ENCODE results near the gene TRIM6.
"Not testable (repeated sequence)": the region's sequence is repeated elsewhere in the genome, so short reads cannot be mapped to it uniquely, and the experiment has no call there.

The TRIM6 gene

DNA sequence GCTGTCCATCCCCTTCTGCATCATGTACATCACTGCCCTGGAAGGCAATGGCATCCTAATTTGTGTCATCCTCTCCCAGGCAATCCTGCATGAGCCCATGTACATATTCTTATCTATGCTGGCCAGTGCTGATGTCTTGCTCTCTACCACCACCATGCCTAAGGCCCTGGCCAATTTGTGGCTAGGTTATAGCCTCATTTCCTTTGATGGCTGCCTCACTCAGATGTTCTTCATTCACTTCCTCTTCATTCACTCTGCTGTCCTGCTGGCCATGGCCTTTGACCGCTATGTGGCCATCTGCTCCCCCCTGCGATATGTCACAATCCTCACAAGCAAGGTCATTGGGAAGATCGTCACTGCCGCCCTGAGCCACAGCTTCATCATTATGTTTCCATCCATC lies 15.4 kb upstream of the TRIM6 start:
- H3F3A ChIP-seq (ENCODE audit: low read depth) = no peaks in the 10 kb centered on the region
- H2AFZ ChIP-seq (ENCODE audit: low read length) = no peak overlapping the region
- no peak overlapping the region for H3K4me2 ChIP-seq (ENCODE audit: low read depth, low read length, poor library complexity, severe bottlenecking)

DNA sequence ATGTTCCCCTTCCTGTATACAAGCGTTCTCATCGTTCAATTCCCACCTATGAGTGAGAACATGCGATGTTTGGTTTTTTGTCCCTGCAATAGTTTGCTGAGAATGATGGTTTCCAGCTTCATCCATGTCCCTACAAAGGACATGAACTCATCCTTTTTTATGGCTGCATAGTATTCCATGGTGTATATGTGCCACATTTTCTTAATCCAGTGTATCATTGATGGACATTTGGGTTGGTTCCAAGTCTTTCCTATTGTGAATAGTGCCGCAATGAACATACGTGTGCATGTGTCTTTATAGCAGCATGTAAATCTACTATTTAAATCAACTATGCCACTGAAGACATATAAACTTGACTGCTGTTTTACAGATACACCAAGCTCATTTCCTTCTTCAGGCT lies 12.0 kb upstream of the TRIM6 start:
- not testable (repeated sequence) for H3K9me3 ChIP-seq (ENCODE audit: insufficient read depth, low read depth, low read length); H3K4me1 ChIP-seq (ENCODE audit: insufficient read depth, low read length, poor library complexity, severe bottlenecking); H3K36me3 ChIP-seq (ENCODE audit: insufficient read depth, low read length); H2AFZ ChIP-seq (ENCODE audit: low read length); H3K79me2 ChIP-seq (ENCODE audit: insufficient read depth, low read length); H3F3A ChIP-seq (ENCODE audit: low read depth); H3K4me2 ChIP-seq (ENCODE audit: low read depth, low read length, poor library complexity, severe bottlenecking); H3K4me3 ChIP-seq (ENCODE audit: low read length, poor library complexity, severe bottlenecking); H3K9me2 ChIP-seq (replicated peaks; ENCODE audit: low read depth, low read length); H3K9ac ChIP-seq (ENCODE audit: low read depth, low read length, poor library complexity, severe bottlenecking); H4K20me1 ChIP-seq (ENCODE audit: insufficient read depth, low read length, poor library complexity, severe bottlenecking); H3K27me3 ChIP-seq (ENCODE audit: insufficient read depth, low read length, poor library complexity, severe bottlenecking)

More for the DNA sequence above, 15.4 kb upstream of the TRIM6 start:
- Histone ChIP-seq H3K9ac (ENCODE audit: low read depth, low read length, poor library complexity, severe bottlenecking) (no peak overlapping the region), H3K36me3 (ENCODE audit: insufficient read depth, low read length) (no peaks in the 10 kb centered on the region), H3K4me3 (ENCODE audit: low read length, poor library complexity, severe bottlenecking) (no peak overlapping the region), H3K9me2 (replicated peaks; ENCODE audit: low read depth, low read length) (no peaks in the 10 kb centered on the region), H3K79me2 (ENCODE audit: insufficient read depth, low read length) (no peaks in the 10 kb centered on the region), H3K27me3 (ENCODE audit: insufficient read depth, low read length, poor library complexity, severe bottlenecking) (no peaks in the 10 kb centered on the region), H3K4me1 (ENCODE audit: insufficient read depth, low read length, poor library complexity, severe bottlenecking) (no peaks in the 10 kb centered on the region), H3K9me3 (ENCODE audit: insufficient read depth, low read depth, low read length) (no peaks in the 10 kb centered on the region), H4K20me1 (ENCODE audit: insufficient read depth, low read length, poor library complexity, severe bottlenecking) (no peaks in the 10 kb centered on the region)
- TF ChIP-seq, protein P1, sequence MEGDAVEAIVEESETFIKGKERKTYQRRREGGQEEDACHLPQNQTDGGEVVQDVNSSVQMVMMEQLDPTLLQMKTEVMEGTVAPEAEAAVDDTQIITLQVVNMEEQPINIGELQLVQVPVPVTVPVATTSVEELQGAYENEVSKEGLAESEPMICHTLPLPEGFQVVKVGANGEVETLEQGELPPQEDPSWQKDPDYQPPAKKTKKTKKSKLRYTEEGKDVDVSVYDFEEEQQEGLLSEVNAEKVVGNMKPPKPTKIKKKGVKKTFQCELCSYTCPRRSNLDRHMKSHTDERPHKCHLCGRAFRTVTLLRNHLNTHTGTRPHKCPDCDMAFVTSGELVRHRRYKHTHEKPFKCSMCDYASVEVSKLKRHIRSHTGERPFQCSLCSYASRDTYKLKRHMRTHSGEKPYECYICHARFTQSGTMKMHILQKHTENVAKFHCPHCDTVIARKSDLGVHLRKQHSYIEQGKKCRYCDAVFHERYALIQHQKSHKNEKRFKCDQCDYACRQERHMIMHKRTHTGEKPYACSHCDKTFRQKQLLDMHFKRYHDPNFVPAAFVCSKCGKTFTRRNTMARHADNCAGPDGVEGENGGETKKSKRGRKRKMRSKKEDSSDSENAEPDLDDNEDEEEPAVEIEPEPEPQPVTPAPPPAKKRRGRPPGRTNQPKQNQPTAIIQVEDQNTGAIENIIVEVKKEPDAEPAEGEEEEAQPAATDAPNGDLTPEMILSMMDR (conservative IDR thresholded peaks at IDR 0.05; ENCODE audit: low read length) = no peak

DNA sequence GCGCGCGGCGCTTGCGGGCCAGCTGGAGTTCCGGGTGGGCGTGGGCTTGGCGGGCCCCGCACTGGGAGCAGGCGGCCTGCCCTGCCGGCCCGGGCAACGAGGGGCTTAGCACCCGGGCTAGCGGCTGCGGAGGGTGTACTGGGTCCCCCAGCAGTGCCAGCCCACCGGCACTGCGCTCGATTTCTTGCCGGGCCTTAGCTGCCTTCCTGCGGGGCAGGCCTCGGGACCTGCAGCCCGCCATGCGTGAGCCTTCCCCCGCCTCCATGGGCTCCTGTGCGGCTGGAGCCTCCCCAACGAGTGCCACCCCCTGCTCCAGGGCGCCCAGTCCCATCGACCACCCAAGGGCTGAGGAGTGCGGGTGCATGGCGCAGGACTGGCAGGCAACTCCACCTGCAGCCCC lies 6.5 kb upstream of the TRIM6 start:
- not testable (repeated sequence) for H3K4me2 ChIP-seq (ENCODE audit: low read depth, low read length, poor library complexity, severe bottlenecking); H3K79me2 ChIP-seq (ENCODE audit: insufficient read depth, low read length); H3K9me3 ChIP-seq (ENCODE audit: insufficient read depth, low read depth, low read length); H4K20me1 ChIP-seq (ENCODE audit: insufficient read depth, low read length, poor library complexity, severe bottlenecking); H3K4me1 ChIP-seq (ENCODE audit: insufficient read depth, low read length, poor library complexity, severe bottlenecking); H3F3A ChIP-seq (ENCODE audit: low read depth); H3K36me3 ChIP-seq (ENCODE audit: insufficient read depth, low read length); H2AFZ ChIP-seq (ENCODE audit: low read length); H3K9ac ChIP-seq (ENCODE audit: low read depth, low read length, poor library complexity, severe bottlenecking); H3K4me3 ChIP-seq (ENCODE audit: low read length, poor library complexity, severe bottlenecking); H3K27me3 ChIP-seq (ENCODE audit: insufficient read depth, low read length, poor library complexity, severe bottlenecking); H3K9me2 ChIP-seq (replicated peaks; ENCODE audit: low read depth, low read length)

GRCh38 chr11:5591613-5592012 lies 4.8 kb upstream of the TRIM6 start:
- no peaks in the 10 kb centered on the region for H3K79me2 ChIP-seq (ENCODE audit: insufficient read depth, low read length)
- H3K9me2 ChIP-seq (replicated peaks; ENCODE audit: low read depth, low read length) = no peaks in the 10 kb centered on the region
- H3K4me3 ChIP-seq (ENCODE audit: low read length, poor library complexity, severe bottlenecking) = no peak overlapping the region
- no peak overlapping the region for H3K9ac ChIP-seq (ENCODE audit: low read depth, low read length, poor library complexity, severe bottlenecking)
- no peaks in the 10 kb centered on the region for H3F3A ChIP-seq (ENCODE audit: low read depth)
- H3K27me3 ChIP-seq (ENCODE audit: insufficient read depth, low read length, poor library complexity, severe bottlenecking) = no peaks in the 10 kb centered on the region
- H3K36me3 ChIP-seq (ENCODE audit: insufficient read depth, low read length) = no peaks in the 10 kb centered on the region
- TF ChIP-seq EZH2phosphoT487 (IDR thresholded peaks at IDR 0.05; ENCODE audit: borderline replicate concordance) = no peak
- TF ChIP-seq, protein P1 (conservative IDR thresholded peaks at IDR 0.05; ENCODE audit: low read length) = no peak
- H3K4me2 ChIP-seq (ENCODE audit: low read depth, low read length, poor library complexity, severe bottlenecking) = no peak overlapping the region
- no peak overlapping the region for H2AFZ ChIP-seq (ENCODE audit: low read length)
- H3K9me3 ChIP-seq (ENCODE audit: insufficient read depth, low read depth, low read length) = no peaks in the 10 kb centered on the region
- H4K20me1 ChIP-seq (ENCODE audit: insufficient read depth, low read length, poor library complexity, severe bottlenecking) = no peaks in the 10 kb centered on the region
- H3K4me1 ChIP-seq (ENCODE audit: insufficient read depth, low read length, poor library complexity, severe bottlenecking) = no peaks in the 10 kb centered on the region
